HFF-Myc (cell line): ENCODE measurements around the gene UNC45A.

Source experiments
- DNase-seq: peaks from one replicate; pipeline ENCODE4 v3.0.0-alpha.2; 2011; ENCODE audit warnings: low read depth; ENCODE audit errors: extremely low read depth
- H3K4me3 ChIP-seq: replicated peaks from 2 replicates; pipeline ENCODE4 v1.5.1; 2011; ENCODE audit warnings: low read depth, mild to moderate bottlenecking, control low read depth, low read length
- TF ChIP-seq, protein P1 (sequence below): IDR thresholded peaks from 2 replicates; pipeline ENCODE4 v1.5.1; 2012; ENCODE audit warnings: mild to moderate bottlenecking, low read depth, low read length, control low read depth; ENCODE audit errors: missing control alignments

Gene UNC45A

DNA sequence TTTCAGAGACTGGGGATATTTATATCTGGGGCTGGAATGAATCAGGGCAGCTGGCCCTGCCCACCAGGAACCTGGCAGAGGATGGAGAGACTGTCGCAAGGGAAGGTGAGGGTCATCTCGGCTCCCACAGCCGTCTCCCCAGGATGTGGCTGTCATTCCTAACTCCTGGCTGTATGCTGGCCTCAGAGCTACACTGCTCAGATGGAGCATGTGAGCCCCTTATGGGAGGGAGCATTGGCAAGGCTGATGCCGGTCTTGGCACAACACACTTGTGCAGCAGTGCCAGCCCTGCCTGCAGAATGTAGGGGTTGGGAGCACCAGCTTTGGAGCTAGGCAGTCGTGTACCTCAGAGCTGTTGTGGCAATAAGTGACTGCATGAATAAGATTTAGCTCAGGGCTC is 24.8 kb downstream of the UNC45A start:
- no peak for DNase-seq
- TF ChIP-seq, protein P1, sequence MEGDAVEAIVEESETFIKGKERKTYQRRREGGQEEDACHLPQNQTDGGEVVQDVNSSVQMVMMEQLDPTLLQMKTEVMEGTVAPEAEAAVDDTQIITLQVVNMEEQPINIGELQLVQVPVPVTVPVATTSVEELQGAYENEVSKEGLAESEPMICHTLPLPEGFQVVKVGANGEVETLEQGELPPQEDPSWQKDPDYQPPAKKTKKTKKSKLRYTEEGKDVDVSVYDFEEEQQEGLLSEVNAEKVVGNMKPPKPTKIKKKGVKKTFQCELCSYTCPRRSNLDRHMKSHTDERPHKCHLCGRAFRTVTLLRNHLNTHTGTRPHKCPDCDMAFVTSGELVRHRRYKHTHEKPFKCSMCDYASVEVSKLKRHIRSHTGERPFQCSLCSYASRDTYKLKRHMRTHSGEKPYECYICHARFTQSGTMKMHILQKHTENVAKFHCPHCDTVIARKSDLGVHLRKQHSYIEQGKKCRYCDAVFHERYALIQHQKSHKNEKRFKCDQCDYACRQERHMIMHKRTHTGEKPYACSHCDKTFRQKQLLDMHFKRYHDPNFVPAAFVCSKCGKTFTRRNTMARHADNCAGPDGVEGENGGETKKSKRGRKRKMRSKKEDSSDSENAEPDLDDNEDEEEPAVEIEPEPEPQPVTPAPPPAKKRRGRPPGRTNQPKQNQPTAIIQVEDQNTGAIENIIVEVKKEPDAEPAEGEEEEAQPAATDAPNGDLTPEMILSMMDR = no peak
- H3K4me3 ChIP-seq = no peak overlapping the region

DNA sequence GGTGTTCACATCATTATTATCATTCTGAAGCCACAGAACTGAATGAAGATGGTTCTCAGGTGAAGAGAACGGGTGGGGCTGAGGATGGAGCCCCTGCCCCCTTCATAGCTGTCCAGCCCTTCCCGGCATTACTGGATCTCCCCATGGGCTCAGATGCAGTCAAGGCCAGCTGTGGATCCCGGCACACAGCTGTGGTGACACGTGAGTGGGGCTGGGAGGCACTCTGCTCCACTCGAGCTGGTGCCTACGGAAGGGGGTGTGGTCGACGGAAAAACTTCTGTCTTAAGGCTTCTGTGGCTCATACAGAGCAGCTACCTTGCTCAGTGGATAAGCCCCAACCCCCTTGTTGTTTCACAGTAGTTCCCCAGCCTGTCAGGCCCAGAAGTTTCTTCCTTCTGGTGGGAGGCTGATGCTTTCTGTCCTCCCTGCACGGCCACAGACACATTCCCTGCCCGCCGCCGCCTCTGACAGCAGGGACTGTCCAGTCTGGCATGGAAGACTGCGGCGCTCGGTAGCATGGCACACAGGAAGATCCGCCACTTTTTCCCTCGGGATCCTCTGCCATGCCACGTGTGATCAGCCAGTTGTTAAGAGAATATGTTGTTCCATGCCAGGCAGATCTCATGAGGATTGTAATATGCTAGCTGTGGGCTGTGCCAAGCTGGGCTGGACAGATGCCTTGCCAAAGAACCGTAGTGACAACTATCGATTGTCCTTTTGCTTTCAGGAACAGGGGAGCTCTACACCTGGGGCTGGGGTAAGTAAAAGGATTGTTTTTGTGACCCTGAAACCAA is 25.4 kb downstream of the UNC45A start:
- TF ChIP-seq, protein P1 = no peak
- DNase-seq = no peak
- no peak overlapping the region for H3K4me3 ChIP-seq

DNA sequence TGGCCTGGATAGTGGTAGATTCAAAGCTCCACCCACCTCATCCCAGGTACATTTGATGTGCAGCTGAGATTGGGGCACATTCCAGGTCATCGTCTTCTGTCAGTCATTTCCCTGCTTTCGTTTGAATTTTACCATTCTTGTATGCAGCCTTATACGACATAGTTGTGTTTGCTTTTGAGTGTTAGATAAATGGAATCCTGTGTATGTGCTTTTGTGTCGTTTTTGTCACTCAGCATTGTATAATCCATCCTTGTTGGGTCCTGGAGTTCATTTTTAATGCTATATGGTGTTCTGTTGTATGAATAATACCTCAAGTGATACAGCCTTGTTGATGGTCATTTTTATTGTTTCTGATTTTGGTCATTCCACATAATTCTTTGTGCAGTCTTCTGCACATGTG is 26.9 kb downstream of the UNC45A start:
- H3K4me3 ChIP-seq = no peak overlapping the region
- DNase-seq = no peak
- TF ChIP-seq, protein P1 = no peak

DNA sequence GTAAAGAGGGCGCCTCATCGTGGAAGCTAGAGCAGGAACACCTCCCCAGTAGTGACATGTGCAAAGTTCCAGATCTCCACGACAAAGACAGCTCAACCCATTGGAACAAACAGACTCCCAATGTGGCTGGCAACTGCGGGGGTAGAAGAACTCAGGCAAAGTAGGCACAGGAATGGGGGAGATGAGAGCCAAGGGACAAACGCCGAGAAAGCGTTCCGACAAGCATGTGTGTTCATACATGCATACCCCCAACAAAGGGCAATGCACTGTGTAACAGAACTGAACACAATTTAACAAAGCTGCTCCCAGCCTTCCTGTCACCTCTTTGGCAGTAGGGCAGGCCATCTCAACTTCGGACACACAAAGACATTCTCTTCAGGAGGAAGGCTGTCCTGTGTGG is 31.2 kb downstream of the UNC45A start:
- H3K4me3 ChIP-seq = no peak overlapping the region
- no peak for DNase-seq
- TF ChIP-seq, protein P1 = no peak

DNA sequence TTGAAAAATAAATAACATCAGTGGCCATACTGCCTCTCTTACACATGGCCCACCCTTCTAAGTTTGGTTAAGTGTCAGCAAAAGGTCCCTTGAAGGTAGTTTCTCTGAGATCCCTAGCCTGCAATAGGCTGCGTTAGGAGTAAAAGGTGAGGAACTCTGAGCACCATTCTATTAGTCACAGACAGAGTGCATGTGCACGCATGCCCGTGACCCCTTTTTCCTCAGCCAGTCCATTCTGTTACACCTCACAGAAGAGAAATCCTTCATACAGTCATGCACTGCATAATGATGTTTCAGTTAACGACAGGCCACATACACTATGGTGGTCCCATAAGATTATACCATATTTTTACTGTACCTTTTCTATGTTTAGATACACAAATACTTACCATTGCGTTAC is 32.1 kb downstream of the UNC45A start:
- DNase-seq = no peak
- no peak overlapping the region for H3K4me3 ChIP-seq
- TF ChIP-seq, protein P1 = no peak

DNA sequence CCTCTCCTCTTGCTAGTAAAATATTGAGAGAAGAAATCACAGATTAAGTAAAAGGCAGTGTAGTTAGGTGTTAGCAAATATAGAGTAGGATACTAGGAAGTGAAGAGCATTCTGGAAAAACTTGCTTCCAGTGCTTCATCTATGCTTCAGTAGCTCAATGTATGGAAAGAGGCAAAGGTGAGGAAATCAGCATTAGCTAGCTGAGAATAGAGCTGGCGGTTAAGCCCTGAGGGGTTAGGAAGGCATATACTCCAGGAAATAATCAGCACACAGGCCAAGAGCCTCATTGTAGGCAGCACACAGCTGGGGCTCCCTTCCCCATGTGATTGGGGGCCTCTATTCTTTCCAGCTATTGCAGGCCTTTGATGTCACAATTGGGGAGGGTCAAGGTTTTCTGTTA is 33.3 kb downstream of the UNC45A start:
- TF ChIP-seq, protein P1 = no peak
- H3K4me3 ChIP-seq = no peak overlapping the region
- DNase-seq = no peak

DNA sequence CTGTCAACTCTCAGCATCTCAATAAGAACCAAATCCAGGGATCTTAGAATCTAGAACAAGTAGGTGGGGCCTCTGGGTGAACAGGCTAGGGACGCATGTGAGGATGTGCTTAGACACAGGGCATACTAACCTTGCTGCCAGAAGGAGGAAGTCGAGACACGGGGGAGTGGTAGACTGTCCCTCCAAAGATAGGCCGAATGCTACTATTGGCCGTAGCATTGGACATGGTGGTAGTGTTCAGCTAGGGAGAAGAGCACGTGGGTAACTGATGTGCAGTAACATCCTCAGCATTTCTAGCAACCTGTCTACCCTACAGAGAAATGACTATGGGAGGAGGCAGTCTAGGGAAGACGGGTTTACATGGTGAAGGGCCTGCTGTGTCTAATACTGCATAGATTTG is 35.2 kb downstream of the UNC45A start:
- H3K4me3 ChIP-seq = no peak overlapping the region
- no peak for DNase-seq
- TF ChIP-seq, protein P1 = no peak
